ENCODE data around the gene COPB2.

GRCh38 chr3:139380575-139380974 is 8.9 kb downstream of the COPB2 start:
- TF ChIP-seq CTCF (IDR thresholded peaks at IDR 0.05 in 2 of 3, conservative IDR thresholded peaks at IDR 0.05 in 1 of 3; ENCODE audit: borderline replicate concordance in 1 of 3, insufficient read depth in 1 of 3, low read depth in 2 of 3, low read length in 2 of 3) (no peak), FOSL1 (IDR thresholded peaks at IDR 0.05; ENCODE audit: low read depth) (no peak), TCF7L2 (IDR thresholded peaks at IDR 0.05; ENCODE audit: borderline replicate concordance, extremely low read depth, insufficient read depth, insufficient read length) (no peak), YY1 (IDR thresholded peaks at IDR 0.05; ENCODE audit: extremely low read depth, insufficient replicate concordance, low read depth, low read length) (no peak), CEBPB (IDR thresholded peaks at IDR 0.05; ENCODE audit: low read depth) (no peak), POLR2A (IDR thresholded peaks at IDR 0.05; ENCODE audit: borderline replicate concordance, extremely low read depth, insufficient read depth, insufficient read length) (no peak), JUND (IDR thresholded peaks at IDR 0.05) (no peak), SRF (IDR thresholded peaks at IDR 0.05; ENCODE audit: low read depth) (no peak), POLR2AphosphoS5 (IDR thresholded peaks at IDR 0.05; ENCODE audit: low read depth, low read length) (no peak), EZH2phosphoT487 (IDR thresholded peaks at IDR 0.05; ENCODE audit: borderline replicate concordance) (no peak)
